Right lobe of liver (tissue), 4 donors: ENCODE results near the gene KRTAP2-4.

Source experiments
- CTCF ChIP-seq, 4 donors: fragments of 200-600 bp in 3 of 4; fragments of 450-650 bp in 1 of 4; IDR thresholded peaks; one replicate each; pipeline versions ENCODE4 v1.5.1 to v1.8.0; 2016 to 2022; ENCODE audit warnings: antibody characterized with exemption in 4 of 4, mild to moderate bottlenecking in 2 of 4
- POLR2A ChIP-seq: fragments of 450-650 bp; IDR thresholded peaks from one replicate; pipeline ENCODE4 v1.6.1; 2017; ENCODE audit warnings: antibody characterized with exemption, mild to moderate bottlenecking
- donor health status: DM: no; HTN: no; CAD: no.
- donor health status: DM: no; HTN: no; CAD: no.
- donor health status: DM: no; HTN: yes; CAD: no.

GRCh38 chr17:41071606-41072360 lies 6.1 kb upstream of the KRTAP2-4 start:
- TF ChIP-seq CTCF (IDR thresholded peaks at IDR 0.05) = no peak
- no peak for TF ChIP-seq POLR2A
